DOHH2 (cell line): ENCODE results near the gene MCUB.

ENCODE experiments used
- H3F3A ChIP-seq: fragments of 200-600 bp; sonication (generic), shearing (Covaris generic); 2 replicates; pipeline ENCODE4 v1.6.0; 2016; ENCODE audit warnings: antibody characterized with exemption, mild to moderate bottlenecking; ENCODE audit not compliant: control insufficient read depth, insufficient read depth
- H3K27ac ChIP-seq: fragments of 200-600 bp; sonication (generic); 2 replicates; pipeline ENCODE4 v1.5.1; 2014; ENCODE audit warnings: low read depth, mild to moderate bottlenecking, low read length, moderate library complexity
- H3K27me3 ChIP-seq: fragments of 200-600 bp; sonication (generic); 2 replicates; pipeline ENCODE4 v1.6.1; 2014; ENCODE audit warnings: mild to moderate bottlenecking, low read length, mixed read lengths; ENCODE audit not compliant: control insufficient read depth
- H3K36me3 ChIP-seq: fragments of 200-600 bp; sonication (generic); 2 replicates; pipeline ENCODE4 v1.6.1; 2014; ENCODE audit warnings: mild to moderate bottlenecking, low read length, moderate library complexity, mixed read lengths; ENCODE audit not compliant: control insufficient read depth
- H3K4me1 ChIP-seq: fragments of 200-600 bp; sonication (generic); 2 replicates; pipeline ENCODE4 v1.6.1; 2014; ENCODE audit warnings: mild to moderate bottlenecking, low read length, mixed read lengths; ENCODE audit not compliant: control insufficient read depth
- H3K4me2 ChIP-seq: fragments of 200-600 bp; sonication (generic); 2 replicates; pipeline ENCODE4 v1.6.0; 2014; ENCODE audit warnings: mild to moderate bottlenecking, low read length, moderate library complexity
- H3K4me3 ChIP-seq: fragments of 200-600 bp; sonication (generic); 2 replicates; pipeline ENCODE4 v1.5.1; 2014; ENCODE audit warnings: mild to moderate bottlenecking, low read length, mixed read lengths
- H3K79me2 ChIP-seq: fragments of 200-600 bp; sonication (generic); 2 replicates; pipeline ENCODE4 v1.6.1; 2014; ENCODE audit warnings: mild to moderate bottlenecking, low read length, mixed read lengths; ENCODE audit not compliant: control insufficient read depth
- H3K9me2 ChIP-seq: fragments of 200-600 bp; sonication (generic); replicated peaks from 2 replicates; pipeline ENCODE4 v1.6.1; 2014; ENCODE audit warnings: mild to moderate bottlenecking, low read length, mixed read lengths; ENCODE audit not compliant: control insufficient read depth
- H3K9me3 ChIP-seq: fragments of 200-600 bp; sonication (generic); 2 replicates; pipeline ENCODE4 v1.6.1; 2014; ENCODE audit warnings: antibody characterized with exemption, low read length, mixed read lengths; ENCODE audit not compliant: control insufficient read depth, insufficient read depth
- H4K20me1 ChIP-seq: fragments of 200-600 bp; sonication (generic); 2 replicates; pipeline ENCODE4 v1.6.0; 2014; ENCODE audit warnings: low read depth, mild to moderate bottlenecking, antibody characterized with exemption, low read length, moderate library complexity; ENCODE audit not compliant: control insufficient read depth, insufficient read depth
- CTCF ChIP-seq: fragments of 200-600 bp; sonication (generic); IDR thresholded peaks from one replicate; pipeline ENCODE4 v1.5.1; 2014; ENCODE audit warnings: antibody characterized with exemption, mild to moderate bottlenecking, low read depth, low read length; ENCODE audit not compliant: poor library complexity, severe bottlenecking
- EZH2phosphoT487 ChIP-seq: fragments of 200-600 bp; sonication (generic); IDR thresholded peaks from 2 replicates; pipeline ENCODE4 v1.6.1; 2017; ENCODE audit warnings: borderline replicate concordance, mild to moderate bottlenecking, antibody characterized with exemption, low read length, moderate library complexity, mixed read lengths

Gene MCUB

GRCh38 chr4:109614466-109614865, 54.4 kb downstream of the MCUB start:
- Histone ChIP-seq H3K27me3 (no peaks in the 10 kb centered on the region), H3K27ac (no peak overlapping the region), H4K20me1 (peaks cover 5% of the 10 kb centered on the region; the same call in 1 of the 2 replicates), H3K79me2 (peaks cover 85% of the 10 kb centered on the region), H3F3A (no peaks in the 10 kb centered on the region; the same call in 1 of the 2 replicates), H3K4me1 (peaks cover 56% of the 10 kb centered on the region), H3K36me3 (peaks cover 12% of the 10 kb centered on the region), H3K4me2 (peak overlapping the region; percentile 27; the same call in 1 of the 2 replicates), H3K4me3 (no peak overlapping the region), H3K9me3 (peaks cover 11% of the 10 kb centered on the region), H3K9me2 (no peaks in the 10 kb centered on the region)
- TF ChIP-seq CTCF (no peak), EZH2phosphoT487 (no peak)

GRCh38 chr4:109615742-109616141, 55.7 kb downstream of the MCUB start:
- Histone ChIP-seq H3K9me3 (peaks cover under 1% of the 10 kb centered on the region; the same call in 1 of the 2 replicates), H3K4me3 (no peak overlapping the region), H4K20me1 (peaks cover 5% of the 10 kb centered on the region; the same call in 1 of the 2 replicates), H3K4me1 (peaks cover 45% of the 10 kb centered on the region), H3K36me3 (peaks cover 2% of the 10 kb centered on the region; the same call in 1 of the 2 replicates), H3K9me2 (no peaks in the 10 kb centered on the region), H3K79me2 (peaks cover 80% of the 10 kb centered on the region), H3F3A (no peaks in the 10 kb centered on the region; the same call in 1 of the 2 replicates), H3K27me3 (no peaks in the 10 kb centered on the region), H3K27ac (no peak overlapping the region), H3K4me2 (no peak overlapping the region)
- no peak for TF ChIP-seq EZH2phosphoT487
- no peak for TF ChIP-seq CTCF

- H3K79me2 ChIP-seq = peaks cover 78% of the 10 kb centered on the region
- no peaks in the 10 kb centered on the region for H3K27me3 ChIP-seq
- H3K36me3 ChIP-seq = peaks cover 2% of the 10 kb centered on the region; the same call in 1 of the 2 replicates
- TF ChIP-seq EZH2phosphoT487 = no peak
- TF ChIP-seq CTCF = no peak
- peaks cover 40% of the 10 kb centered on the region for H3K4me1 ChIP-seq
- H3K4me2 ChIP-seq = no peak overlapping the region
- H3K9me3 ChIP-seq = no peaks in the 10 kb centered on the region
- H3K9me2 ChIP-seq = no peaks in the 10 kb centered on the region
- peaks cover 5% of the 10 kb centered on the region; the same call in 1 of the 2 replicates for H4K20me1 ChIP-seq
- H3K4me3 ChIP-seq = no peak overlapping the region
- H3K27ac ChIP-seq = no peak overlapping the region
- H3F3A ChIP-seq = no peaks in the 10 kb centered on the region; the same call in 1 of the 2 replicates
Observed at GRCh38 chr4:109616243-109616642, 56.2 kb downstream of the MCUB start.
